Fibroblast of mammary gland (primary cell): ENCODE data around the gene TAS2R20.
A peak's percentile ranks its signal among the peaks of the same experiment; 100 is the strongest.
"Not testable (repeated sequence)": the region's sequence is repeated elsewhere in the genome, so short reads cannot be mapped to it uniquely, and the experiment has no call there.

ENCODE experiments used
- DNase-seq: peaks from one replicate; pipeline ENCODE4 v3.0.0-alpha.2; 2010; ENCODE audit warnings: low read depth
- H3K4me3 ChIP-seq: 2 replicates; pipeline ENCODE4 v1.5.1; 2011; ENCODE audit warnings: low read depth, mild to moderate bottlenecking, low read length, moderate library complexity; ENCODE audit not compliant: control insufficient read depth
- TF ChIP-seq, protein P1 (sequence below): conservative IDR thresholded peaks from 2 replicates; pipeline ENCODE4 v1.5.1; 2011; ENCODE audit warnings: low read depth, low read length, inconsistent platforms; ENCODE audit not compliant: control insufficient read depth, insufficient read depth

The TAS2R20 gene, protein sequence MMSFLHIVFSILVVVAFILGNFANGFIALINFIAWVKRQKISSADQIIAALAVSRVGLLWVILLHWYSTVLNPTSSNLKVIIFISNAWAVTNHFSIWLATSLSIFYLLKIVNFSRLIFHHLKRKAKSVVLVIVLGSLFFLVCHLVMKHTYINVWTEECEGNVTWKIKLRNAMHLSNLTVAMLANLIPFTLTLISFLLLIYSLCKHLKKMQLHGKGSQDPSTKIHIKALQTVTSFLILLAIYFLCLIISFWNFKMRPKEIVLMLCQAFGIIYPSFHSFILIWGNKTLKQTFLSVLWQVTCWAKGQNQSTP

DNA sequence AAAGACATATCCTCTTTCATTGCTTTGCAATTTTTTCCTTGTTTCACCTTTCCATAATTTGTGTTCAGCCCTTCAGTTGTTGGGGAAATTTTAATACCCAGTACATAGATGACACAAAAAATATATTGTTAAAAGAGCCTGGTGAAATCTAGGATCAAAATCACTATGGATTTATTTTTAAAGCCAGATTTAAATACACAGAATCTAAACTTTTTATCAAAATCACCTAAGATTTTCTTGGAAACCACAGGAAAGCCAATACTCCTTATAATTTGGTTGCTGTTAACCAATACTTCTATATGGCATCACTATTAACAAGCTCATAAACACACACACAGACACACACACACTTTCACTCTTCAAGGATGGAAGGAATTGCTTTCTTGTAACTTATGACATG, at the start of gene TAS2R20:
TSS of gene TAS2R20 (minus strand) at position 101 of the 400 bp plus-strand sequence. CDS start 429 bp downstream, outside the sequence.
- TF ChIP-seq, protein P1, sequence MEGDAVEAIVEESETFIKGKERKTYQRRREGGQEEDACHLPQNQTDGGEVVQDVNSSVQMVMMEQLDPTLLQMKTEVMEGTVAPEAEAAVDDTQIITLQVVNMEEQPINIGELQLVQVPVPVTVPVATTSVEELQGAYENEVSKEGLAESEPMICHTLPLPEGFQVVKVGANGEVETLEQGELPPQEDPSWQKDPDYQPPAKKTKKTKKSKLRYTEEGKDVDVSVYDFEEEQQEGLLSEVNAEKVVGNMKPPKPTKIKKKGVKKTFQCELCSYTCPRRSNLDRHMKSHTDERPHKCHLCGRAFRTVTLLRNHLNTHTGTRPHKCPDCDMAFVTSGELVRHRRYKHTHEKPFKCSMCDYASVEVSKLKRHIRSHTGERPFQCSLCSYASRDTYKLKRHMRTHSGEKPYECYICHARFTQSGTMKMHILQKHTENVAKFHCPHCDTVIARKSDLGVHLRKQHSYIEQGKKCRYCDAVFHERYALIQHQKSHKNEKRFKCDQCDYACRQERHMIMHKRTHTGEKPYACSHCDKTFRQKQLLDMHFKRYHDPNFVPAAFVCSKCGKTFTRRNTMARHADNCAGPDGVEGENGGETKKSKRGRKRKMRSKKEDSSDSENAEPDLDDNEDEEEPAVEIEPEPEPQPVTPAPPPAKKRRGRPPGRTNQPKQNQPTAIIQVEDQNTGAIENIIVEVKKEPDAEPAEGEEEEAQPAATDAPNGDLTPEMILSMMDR = no peak
- no peak within 1 kb of the TSS for H3K4me3 ChIP-seq
- no peak for DNase-seq

DNA sequence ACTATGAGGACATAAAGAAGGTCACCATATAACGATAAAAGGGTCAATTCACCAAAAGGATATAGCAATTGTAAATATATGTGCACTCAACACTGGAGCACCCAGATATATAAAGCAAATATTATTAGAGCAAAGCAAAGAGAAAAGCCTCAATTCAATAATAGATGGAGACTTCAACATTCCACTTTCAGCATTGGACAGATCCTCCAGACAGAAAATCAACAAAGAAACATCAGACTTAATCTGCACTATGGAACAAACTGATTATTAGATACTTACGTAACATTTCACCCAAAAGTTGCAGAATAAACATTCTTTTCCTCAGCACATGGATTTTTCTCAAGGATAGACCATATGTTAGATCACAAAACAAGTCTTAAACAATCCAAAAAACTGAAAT, 43.3 kb upstream of the TAS2R20 start:
- not testable (repeated sequence) for DNase-seq, H3K4me3 ChIP-seq

DNA sequence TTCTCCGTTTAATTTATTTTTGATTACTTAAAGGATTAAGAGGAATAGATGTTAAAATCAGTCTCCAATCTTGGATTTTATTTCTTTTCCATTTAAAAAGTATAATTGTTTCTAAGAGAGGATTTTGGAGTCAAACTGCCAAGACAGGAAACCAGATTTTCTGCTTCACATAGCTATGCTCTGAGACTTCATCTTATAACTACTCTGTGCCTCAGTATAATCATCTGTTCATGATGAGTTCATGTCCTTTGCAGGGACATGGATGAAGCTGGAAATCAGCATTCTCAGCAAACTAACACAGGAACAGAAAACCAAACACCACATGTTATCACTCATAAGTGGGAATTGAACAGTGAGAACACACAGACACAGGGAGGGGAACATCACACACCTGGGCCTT, 42.1 kb upstream of the TAS2R20 start:
- H3K4me3 ChIP-seq = no peak overlapping the region
- DNase-seq = no peak
- TF ChIP-seq, protein P1 = no peak

DNA sequence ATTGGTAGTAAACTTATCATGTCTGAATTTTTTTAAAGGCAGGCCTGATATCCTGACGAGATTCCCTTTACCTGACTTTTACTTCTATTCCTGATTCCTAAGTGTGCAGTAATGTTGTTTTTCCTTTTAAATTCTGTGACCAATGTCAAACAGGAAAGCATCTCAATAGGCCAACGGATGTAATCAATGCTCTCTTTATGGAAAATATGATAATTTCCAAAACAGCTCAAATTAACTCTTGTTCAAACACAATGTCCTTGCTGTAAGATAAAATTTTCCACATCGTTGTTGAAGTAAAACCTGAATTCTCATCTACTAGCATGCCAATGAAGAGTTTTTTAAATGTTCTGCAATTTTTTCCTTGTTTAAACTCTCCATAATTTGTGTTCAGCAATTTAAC, 41.1 kb upstream of the TAS2R20 start:
- TF ChIP-seq, protein P1 = no peak
- H3K4me3 ChIP-seq = no peak overlapping the region
- DNase-seq = no peak

DNA sequence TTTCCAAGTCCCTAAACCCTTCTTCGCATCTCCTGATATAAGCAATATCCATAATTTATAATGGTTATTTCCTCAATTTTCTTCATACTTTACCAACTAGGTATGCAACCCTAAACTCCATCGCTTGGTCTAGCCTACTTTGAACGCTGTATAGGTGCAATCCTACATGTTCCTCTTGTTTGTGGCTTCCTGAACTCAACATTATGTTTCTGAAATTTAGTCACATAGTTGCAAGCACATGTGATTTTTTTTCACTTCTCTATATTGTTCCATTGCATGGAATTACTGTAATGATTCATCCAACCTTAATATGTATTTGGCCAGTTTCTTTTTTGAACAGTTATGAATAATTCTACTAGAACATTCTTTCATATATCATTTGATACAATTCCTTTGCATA, 35.9 kb upstream of the TAS2R20 start:
- DNase-seq, H3K4me3 ChIP-seq: not testable (repeated sequence)

DNA sequence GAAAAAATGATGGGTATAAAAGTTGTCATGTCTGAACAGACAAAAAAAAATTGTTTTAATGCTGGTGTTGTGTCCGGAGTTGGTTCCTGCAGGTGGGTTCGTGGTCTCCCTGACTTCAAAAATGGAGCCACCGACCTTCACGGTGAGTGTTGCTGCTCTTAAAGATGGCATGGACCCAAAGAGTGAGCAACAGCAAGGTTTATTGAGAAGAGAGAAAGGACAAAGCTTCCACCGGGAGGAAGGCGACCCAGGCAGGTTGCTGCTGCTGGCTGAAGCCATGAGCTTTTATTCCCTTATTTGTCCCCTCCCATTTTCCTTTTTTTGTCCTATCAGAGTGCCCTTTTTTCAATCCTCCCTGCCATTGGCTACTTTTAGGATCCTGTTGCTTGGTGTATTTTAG, 33.2 kb upstream of the TAS2R20 start, which contains the start of gene TAS2R31:
TSS of gene TAS2R31 (minus strand) at position 101 of the 400 bp plus-strand sequence. CDS start at position 29, 72 bp downstream.
- no peak for DNase-seq
- no peak within 1 kb of the TSS for H3K4me3 ChIP-seq
- TF ChIP-seq, protein P1 = no peak

DNA sequence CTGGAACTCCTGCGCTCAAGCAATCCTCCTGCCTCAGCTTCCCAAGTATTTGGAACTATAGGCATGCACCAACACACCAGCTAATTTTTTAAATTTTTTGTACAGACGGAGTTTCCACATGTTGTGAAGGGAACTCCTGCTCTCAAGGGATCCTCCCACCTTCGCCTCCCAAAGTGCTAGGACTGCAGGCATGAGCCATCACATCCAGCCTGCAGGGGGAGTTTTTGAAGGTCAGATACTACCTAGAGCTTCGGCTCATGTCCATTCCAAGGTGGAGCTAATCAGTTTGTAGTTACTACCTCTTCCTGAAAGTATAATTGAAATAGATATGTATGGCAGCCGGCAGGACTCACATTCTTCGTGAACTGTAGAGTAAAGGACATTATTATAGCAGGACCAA, 28.0 kb upstream of the TAS2R20 start:
- no peak for DNase-seq
- TF ChIP-seq, protein P1 = peak; percentile 10
- H3K4me3 ChIP-seq = no peak overlapping the region

DNA sequence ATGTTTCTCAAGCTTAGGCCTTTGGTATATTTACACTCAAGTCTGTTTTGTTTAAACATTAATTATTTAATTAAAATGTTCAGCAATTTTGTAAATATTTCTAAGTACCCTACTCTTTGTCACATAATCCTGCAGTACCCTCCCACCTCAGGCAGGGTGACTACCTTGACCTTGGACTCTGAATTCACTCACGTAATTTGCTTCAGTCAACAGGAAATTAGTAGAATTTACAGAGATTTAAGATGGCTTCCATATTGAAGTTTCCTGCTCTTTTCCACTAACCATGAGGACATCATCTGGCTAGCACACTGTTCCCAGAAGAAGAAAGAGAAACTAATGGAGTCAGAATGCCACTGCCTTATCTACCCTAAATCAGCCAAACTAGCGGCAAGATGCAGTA, 25.3 kb upstream of the TAS2R20 start:
- H3K4me3 ChIP-seq = no peak overlapping the region
- TF ChIP-seq, protein P1 = no peak
- no peak for DNase-seq
